NCI-H526 treated with DMSO at 0.1 percent for 48 hours (cell line): ENCODE measurements around the gene KCNIP3.

Source experiments
- DNase-seq: peaks from one replicate; lab custom pipeline; 2025; lab: John Stamatoyannopoulos, UW

Gene KCNIP3

DNA sequence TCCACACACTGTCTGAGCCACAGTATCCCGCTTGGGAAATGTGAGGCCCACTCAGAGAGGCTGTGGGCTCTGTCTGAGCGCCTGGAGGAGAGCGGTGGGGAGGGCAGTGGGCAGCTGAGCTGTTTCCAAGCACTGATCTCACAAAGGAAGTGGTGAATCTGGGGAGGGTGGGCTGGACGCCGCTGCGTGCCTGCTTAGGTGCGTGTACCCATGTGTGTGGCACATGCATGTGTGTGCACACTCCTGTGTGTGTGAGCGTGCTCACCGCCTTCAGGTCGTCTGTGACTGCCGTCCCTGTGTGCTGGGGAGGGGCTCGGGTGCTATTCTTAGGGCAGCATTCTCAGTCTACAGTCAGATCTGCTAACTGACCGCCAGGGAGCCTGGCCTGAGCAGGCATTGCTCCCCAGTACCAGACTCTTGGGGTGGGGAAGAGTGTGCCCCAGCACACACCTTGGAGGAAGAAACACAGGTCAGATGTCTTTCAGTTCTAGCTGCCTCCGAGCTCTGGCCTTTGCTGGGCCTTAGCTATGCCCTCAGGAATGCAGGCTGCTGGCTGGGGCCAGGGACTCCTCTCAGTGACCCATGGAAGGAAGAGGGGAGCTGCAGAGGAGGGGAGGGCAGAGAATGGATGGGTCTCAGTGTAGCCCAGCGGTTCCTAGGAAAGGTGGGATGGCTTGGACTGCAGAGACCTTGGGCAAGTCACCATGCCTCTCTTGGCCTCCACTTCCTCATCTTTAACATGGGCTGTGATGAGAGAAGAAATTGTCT, 31.4 kb downstream of the KCNIP3 start:
- DNase-seq, result no peak

DNA sequence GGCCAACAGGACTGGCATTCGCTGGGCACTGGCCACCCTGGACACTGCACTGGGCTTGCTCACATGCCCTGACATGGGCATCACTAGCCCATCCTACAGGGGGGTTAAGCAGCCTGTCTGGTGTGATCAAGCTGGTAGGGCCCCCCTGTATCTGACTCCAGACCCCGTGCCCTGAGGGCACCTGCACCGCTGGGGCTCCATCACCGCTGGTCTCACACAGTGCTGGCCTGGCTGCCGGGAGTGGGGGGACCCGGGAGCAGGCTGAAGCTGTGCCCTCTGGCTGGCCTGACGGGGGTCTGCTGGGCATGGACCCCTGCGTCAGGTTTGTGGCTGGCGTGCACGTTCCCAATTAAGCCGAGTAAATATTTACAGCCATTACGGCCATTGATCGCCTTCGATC, 32.3 kb downstream of the KCNIP3 start:
- DNase-seq, result no peak

- DNase-seq, result no peak
Measured at GRCh38 chr2:95329891-95330793, 33.0 kb downstream of the KCNIP3 start.

DNA sequence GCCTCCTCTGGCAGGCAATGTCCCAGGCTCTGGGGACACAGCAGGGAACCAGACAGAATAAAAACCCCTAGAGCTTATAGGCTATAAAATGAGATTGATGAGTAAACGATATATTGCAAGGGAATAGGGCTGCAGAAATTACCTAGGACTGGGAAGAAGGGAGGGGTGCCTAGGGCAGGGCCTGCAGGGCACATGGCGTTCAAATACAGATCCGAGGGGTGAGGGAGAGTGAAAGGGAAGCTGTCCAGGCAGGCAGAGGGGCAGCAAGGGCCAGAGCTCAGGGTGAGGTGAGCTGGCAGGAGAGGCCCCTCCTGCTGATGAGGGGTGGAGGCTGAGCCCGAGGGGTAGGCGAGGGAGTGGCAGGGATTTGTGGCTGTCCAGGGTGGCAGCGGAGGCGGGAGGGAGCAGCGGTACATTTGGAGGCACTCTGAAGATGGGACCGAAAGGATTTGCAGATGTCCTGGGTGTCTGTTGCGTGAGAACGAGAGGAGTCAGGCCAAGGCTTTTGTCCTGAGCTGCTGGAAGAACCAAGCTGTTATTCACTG, 33.7 kb downstream of the KCNIP3 start:
- no peak for DNase-seq

DNA sequence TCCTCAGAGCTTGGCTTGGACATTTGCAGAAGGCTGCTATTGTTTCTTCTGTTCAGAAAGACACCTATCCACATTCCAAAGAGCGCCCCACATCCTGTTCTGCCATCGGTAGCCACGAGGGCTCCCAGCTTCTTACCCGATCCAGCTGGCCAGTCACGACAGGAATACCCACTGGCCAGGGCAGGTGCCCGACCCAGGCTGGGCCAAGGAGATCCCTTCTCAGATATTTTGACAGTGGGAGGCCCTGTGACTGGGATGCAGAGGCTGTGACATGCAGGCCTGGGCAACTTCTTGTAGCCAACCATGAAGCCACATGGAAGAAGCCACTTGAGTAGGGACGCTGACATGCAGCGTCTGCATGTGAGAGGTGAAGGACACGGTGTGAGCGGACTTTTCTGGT, 34.5 kb downstream of the KCNIP3 start:
- no peak for DNase-seq

DNA sequence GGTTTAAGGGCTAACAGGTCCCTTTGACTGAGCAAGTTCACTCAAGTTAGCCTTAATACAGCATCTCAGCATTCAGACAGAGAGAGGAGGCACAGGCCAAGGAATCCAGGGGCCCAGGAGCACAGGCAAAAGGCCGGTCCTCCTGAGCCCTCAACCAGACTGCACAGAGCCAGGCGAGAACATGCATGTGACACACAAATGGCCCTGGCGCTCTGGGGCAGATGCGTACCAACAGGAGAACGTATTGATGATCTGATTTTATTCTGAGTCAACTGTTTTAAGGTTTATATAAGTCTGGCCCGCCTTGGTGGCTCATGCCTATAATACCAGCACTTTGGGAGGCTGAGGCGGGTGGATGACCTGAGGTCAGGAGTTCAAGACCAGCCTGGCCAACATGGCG, 34.9 kb downstream of the KCNIP3 start:
- no peak for DNase-seq

- DNase-seq, result no peak
Measured at GRCh38 chr2:95333056-95333455, 35.9 kb downstream of the KCNIP3 start.

DNA sequence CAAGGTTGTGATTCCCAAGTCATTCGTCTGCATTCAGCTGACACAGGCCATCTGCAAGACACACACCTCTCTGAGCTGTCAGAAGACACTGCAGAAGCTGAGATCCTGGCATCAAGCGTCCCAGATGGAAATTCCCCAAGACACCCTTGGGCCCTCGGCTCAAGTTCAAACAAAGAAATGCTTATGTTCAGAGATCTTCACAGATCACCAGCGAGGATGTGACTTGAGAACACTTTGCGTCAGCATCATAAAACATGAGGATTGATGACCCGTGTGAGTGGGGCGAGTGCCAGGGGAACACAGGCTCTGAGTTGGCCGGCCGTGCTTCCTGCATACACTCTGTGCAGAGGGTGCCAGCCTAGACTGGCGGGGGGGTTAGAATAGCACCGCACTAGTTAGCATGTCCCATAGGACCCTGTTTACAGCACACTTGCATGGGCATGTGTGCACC, 36.8 kb downstream of the KCNIP3 start:
- peak; percentile 16 for DNase-seq

DNA sequence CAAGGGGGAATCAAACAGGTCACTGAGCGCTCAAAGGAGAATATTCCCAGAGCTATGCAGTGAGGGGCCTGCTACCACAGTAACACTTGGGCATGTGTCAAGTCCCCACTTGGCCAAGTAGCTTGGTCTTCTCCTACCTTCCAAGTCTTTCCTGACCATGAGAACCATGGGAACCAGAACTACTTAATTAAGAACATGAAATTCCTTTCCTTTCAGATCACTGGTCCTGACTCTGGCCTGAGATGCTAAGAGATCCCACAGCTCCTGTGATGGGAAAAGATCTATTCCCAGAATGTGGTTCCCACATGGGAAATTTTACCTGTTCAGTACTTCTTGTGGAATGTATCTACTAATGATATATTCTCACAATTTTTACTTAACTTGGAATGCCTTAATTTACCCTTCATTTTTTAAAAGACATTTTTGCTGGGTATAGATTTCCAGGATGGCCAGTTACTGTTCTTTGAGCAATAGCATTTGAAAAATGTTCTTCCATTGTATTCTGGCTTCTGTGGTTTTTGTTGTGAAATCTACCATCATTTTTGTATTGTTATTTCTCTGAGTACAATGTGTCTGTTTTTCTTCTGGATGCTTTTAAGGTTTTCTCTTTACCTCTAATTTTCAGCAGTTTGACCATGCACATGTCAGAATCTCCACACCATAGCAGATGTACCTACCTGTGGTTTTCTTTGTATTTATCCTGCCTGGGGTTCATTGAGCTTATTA, 37.9 kb downstream of the KCNIP3 start:
- no peak for DNase-seq

- no peak for DNase-seq
Measured at GRCh38 chr2:95336406-95336805, 39.3 kb downstream of the KCNIP3 start.

DNA sequence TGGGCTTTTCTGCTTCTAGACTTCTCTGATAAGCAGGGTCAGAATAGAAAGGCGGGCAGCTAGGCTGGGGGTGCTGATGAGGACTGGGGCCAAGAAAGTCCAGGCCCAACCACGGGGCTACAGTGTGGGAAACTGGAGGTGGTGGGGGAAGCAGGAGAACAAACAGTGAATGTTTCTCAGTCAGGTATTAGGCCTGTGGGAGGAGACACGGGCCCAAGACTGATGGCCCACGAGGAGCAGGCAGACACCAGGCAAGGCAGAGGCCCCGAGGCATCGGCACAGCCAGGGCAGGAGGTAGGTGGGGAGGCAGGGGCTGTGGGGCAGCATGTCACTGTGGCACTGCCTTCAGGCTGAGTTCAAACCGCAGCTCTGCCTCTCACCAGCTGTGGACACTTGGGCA, 40.7 kb downstream of the KCNIP3 start:
- DNase-seq, result no peak

DNA sequence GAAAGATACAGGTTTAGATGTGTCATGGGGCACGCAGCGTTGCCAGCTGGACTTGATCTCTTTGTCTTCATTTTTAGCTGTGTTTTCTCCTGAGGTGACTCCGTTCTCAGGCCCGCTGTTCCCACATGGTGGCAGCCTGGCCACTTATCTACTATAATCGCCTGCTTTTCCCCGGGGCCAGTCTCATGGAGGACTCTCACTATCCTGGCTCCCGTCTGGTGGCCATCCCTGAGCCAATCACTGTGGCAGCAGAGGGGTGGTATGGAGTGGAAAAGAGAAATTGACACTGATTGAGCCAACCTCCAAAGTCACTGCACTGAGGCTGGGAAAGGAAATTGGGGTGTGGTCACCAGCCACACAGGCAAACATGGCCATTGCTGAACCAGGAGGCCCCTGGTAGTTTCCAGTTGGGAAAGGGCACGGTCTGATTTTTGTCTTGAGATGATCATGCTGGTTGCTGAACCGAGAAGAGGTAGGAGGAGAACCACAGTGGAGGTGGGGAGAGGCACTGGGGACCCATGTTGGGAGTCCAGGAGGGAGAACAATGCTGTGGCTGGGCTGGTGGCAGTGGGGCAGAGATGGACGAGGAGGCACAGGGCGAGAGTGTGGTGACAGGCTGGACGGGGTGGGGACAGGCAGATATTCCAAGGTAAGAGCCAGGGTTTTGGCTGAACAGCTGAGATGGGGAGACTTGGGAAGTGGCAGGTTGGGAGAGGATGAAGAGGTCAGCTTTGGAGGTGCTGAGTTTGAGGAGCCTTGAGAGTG, 45.6 kb downstream of the KCNIP3 start:
- no peak for DNase-seq

GRCh38 chr2:95343429-95344214, 46.5 kb downstream of the KCNIP3 start:
- DNase-seq, result no peak

- DNase-seq, result no peak
Measured at GRCh38 chr2:95344215-95344583, 47.1 kb downstream of the KCNIP3 start.

DNA sequence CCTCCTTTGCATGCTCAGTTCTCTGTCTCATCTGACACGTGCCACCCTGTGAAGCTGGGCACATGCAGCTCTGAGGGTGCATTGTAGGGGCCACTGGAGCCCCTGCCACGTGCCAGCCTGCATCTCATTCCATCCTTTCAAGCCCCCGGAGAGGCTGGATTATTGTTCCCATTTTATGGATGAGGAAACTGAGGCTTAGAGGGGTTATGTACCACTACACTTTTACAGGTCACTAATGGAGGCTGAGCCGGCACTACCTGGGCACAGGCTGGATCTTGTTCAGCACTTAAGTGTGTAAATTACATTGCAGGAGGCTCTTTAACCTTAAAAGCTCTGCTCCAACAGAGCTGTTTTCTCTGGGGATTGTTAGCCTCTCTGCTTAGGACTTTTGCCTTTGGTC, 47.5 kb downstream of the KCNIP3 start:
- no peak for DNase-seq

GRCh38 chr2:95345081-95345562, 48.0 kb downstream of the KCNIP3 start:
- DNase-seq, result no peak

GRCh38 chr2:95345563-95346230, 48.5 kb downstream of the KCNIP3 start:
- peak; percentile 60 for DNase-seq

GRCh38 chr2:95346231-95346737, 49.1 kb downstream of the KCNIP3 start:
- no peak for DNase-seq

DNA sequence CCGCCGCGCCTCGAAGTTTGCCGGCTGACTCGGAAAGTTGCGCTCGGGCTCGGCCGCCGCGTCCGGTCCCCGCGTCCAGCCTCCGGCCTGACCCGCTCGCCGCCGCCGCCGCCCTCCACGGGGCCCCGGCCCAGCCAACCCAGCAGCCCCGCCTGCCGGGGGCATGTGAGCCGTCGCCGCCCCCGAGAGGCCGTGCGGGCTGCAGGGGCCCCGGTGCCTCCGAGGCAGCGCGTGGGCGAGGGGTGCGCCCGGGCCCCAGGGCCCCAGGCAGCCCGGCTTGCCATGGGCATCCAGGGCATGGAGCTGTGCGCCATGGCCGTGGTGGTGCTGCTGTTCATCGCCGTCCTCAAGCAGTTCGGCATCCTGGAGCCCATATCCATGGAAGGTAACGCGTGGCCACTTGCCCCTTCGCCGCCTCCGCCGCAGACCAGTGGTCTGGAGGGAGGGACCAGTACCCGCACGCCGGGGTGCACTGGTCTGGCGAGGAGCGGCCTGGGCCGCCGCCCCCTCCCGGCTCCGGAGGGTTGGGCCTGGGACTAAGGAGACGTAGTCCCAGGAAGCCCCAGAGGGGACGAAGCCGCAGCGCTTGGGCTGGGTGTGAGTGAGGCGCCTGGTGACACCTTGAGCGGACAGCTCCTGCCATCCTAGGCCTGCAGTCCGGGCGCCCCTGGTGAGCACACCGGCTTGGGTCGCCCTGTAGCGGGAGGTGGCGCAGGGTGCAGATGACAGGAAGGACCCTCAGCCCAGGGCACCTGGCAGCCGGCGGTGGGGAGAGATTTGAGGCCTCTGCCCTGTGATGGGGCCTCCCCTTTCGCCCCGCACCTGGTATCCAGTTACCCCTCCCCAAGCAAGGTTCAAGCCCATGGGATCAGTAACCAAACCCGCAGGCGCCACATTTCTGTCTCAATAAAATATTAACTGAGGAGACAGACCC, 49.9 kb downstream of the KCNIP3 start:
- DNase-seq, result no peak
